ENCODE results near the gene C14orf119.

- TF ChIP-seq CTCF (IDR thresholded peaks at IDR 0.05; ENCODE audit: low read length) (no peak), EZH2 (IDR thresholded peaks at IDR 0.05; ENCODE audit: borderline replicate concordance, low read length) (no peak)
Observed at GRCh38 chr14:23128969-23129758, 33.9 kb downstream of the C14orf119 start.
